Left lung (tissue), 10 donors: ENCODE data around the gene SLC38A2. TPM values are rescaled to one million over a fixed set of nuclear protein-coding genes. Genes with fewer than 3 reads are reported as not detected.
"Not testable (repeated sequence)": the region's sequence is repeated elsewhere in the genome, so short reads cannot be mapped to it uniquely, and the experiment has no call there.

Source experiments
- ATAC-seq: fragments of 200-7000 bp; cut with Tn5 transposase; one replicate; pipeline ENCODE4 v1.9.1; 2020; ENCODE audit warnings: moderate library complexity
- DNase-seq, 4 donors: peaks; one replicate each; pipeline ENCODE4 v3.0.0-alpha.2; 2013 to 2020
- H3K27ac ChIP-seq, 2 donors: fragments of 200-600 bp; sonication (generic) in 1 of 2; one replicate each; pipeline versions ENCODE4 v1.5.0 to v1.8.0; 2020 to 2021
- H3K27me3 ChIP-seq, 2 donors: fragments of 200-600 bp; sonication (generic) in 1 of 2; one replicate each; pipeline versions ENCODE4 v1.5.0 to v1.8.0; 2020 to 2021
- H3K36me3 ChIP-seq, 2 donors: fragments of 200-600 bp; sonication (generic) in 1 of 2; one replicate each; pipeline versions ENCODE4 v1.5.0 to v1.8.0; 2020 to 2021
- H3K4me1 ChIP-seq, 2 donors: fragments of 200-600 bp; one replicate each; pipeline ENCODE4 v1.8.0; 2021
- H3K4me3 ChIP-seq, 2 donors: fragments of 200-600 bp; sonication (generic) in 1 of 2; one replicate each; pipeline versions ENCODE4 v1.5.0 to v1.8.0; 2020 to 2021; ENCODE audit warnings: mild to moderate bottlenecking in 1 of 2
- H3K9me3 ChIP-seq, 2 donors: fragments of 200-600 bp; sonication (generic) in 1 of 2; one replicate each; pipeline versions ENCODE4 v1.5.0 to v1.8.0; 2020 to 2021
- intact Hi-C, 2 donors: fragments of 100-400 bp; cut with DNase I; formaldehyde crosslinking; loops; one replicate each; pipeline versions ENCODE4 v1.11.2 to v1.14.2; 2022
- polyA plus RNA-seq, 6 donors: library from polyadenylated mRNA; unstranded; fragments of 120-200 nt; gene quantifications; one replicate each; pipeline ENCODE4 v1.2.1, GENCODE V29; 2013; ENCODE audit not compliant: insufficient read length in 6 of 6
- total RNA-seq, 2 donors: library from RNA; stranded (reverse); fragmentation: NEBNext Ultra II Directional; extraction: Animal tissue kit (Norgen Biotek cat#: 25700); gene quantifications; one replicate each; pipeline ENCODE4 v1.2.1, GENCODE V29; 2021
- TF ChIP-seq, protein P1 (sequence below), 2 donors: fragments of 200-600 bp; sonication (generic) in 1 of 2; IDR thresholded peaks; one replicate each; pipeline versions ENCODE4 v1.5.0 to v1.8.0; 2021; ENCODE audit warnings: antibody characterized with exemption in 2 of 2
- donor health status: DM: no; HTN: yes; CAD: no.
- donor health status: DM: no; HTN: no; CAD: no.

The SLC38A2 gene
- total and polyA plus RNA-seq, 8 donors: 154 to 270 (median 183) TPM

GRCh38 chr12:46403719-46404070, 31.1 kb upstream of the SLC38A2 start:
- ATAC-seq (no peak), DNase-seq (no peak)
- Histone ChIP-seq H3K27me3 (no peaks in the 10 kb centered on the region), H3K4me3 (no peak overlapping the region), H3K4me1 (peaks cover 0 to 14% of the 10 kb centered on the region in 2 donors), H3K9me3 (no peaks in the 10 kb centered on the region), H3K36me3 (no peaks in the 10 kb centered on the region), H3K27ac (peak overlapping the region in 1 of 2 donors; percentile 61)
- intact Hi-C loops: no loop called here
- TF ChIP-seq, protein P1, sequence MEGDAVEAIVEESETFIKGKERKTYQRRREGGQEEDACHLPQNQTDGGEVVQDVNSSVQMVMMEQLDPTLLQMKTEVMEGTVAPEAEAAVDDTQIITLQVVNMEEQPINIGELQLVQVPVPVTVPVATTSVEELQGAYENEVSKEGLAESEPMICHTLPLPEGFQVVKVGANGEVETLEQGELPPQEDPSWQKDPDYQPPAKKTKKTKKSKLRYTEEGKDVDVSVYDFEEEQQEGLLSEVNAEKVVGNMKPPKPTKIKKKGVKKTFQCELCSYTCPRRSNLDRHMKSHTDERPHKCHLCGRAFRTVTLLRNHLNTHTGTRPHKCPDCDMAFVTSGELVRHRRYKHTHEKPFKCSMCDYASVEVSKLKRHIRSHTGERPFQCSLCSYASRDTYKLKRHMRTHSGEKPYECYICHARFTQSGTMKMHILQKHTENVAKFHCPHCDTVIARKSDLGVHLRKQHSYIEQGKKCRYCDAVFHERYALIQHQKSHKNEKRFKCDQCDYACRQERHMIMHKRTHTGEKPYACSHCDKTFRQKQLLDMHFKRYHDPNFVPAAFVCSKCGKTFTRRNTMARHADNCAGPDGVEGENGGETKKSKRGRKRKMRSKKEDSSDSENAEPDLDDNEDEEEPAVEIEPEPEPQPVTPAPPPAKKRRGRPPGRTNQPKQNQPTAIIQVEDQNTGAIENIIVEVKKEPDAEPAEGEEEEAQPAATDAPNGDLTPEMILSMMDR (IDR thresholded peaks at IDR 0.05): no peak

DNA sequence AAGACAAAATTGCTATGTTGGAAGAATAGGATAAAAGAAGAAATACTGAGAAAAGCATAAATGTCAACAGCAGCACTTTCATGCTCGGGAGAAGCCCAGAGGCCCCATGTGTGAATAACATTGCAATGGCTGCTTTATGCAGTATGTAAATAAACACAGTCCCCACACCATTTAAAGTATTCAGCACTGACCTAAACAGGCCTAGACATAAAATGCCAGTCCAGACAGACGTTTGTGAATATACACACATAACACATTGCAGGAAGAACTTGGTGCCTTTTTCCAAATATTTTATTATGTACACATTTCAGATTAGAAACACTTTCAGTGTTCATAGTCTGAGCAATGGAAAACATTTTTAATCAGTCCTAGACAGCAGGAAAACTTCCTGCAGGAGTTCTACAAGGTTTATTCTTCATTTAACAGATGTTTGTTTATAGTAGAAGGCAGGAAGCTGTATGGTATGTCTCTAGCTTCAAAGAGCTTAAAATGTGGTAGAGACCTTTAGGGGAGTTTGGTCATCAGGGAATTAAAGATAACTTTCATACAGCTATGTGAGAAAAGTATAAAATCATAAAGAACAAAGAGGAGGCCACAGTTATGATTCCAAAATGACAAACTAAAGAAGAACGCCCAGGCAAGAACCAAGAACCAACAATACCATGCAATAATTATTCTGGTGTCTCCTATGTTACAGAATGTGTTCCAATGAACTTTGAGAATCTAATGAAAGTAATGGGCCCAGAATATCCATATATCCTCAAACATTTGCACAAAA, 30.6 kb upstream of the SLC38A2 start:
- TF ChIP-seq, protein P1 (IDR thresholded peaks at IDR 0.05): no peak
- Histone ChIP-seq H3K4me1 (peaks cover 0 to 14% of the 10 kb centered on the region in 2 donors), H3K36me3 (no peaks in the 10 kb centered on the region), H3K4me3 (no peak overlapping the region), H3K9me3 (no peaks in the 10 kb centered on the region), H3K27ac (peak overlapping the region; percentile 7 to 61), H3K27me3 (no peaks in the 10 kb centered on the region)
- peak; percentile 51 for ATAC-seq
- no peak for DNase-seq
- intact Hi-C loops: no loop called here

GRCh38 chr12:46402451-46402850, 29.9 kb upstream of the SLC38A2 start:
- Histone ChIP-seq H3K4me3 (no peak overlapping the region), H3K27ac (peak overlapping the region in 1 of 2 donors; percentile 61), H3K9me3 (no peaks in the 10 kb centered on the region), H3K27me3 (no peaks in the 10 kb centered on the region), H3K4me1 (peaks cover 0 to 14% of the 10 kb centered on the region in 2 donors), H3K36me3 (no peaks in the 10 kb centered on the region)
- DNase-seq (no peak), ATAC-seq (peak; percentile 75)
- TF ChIP-seq, protein P1 (IDR thresholded peaks at IDR 0.05): no peak
- intact Hi-C loops: no loop called here

- Histone ChIP-seq H3K27me3 (no peaks in the 10 kb centered on the region), H3K9me3 (no peaks in the 10 kb centered on the region), H3K27ac (peak overlapping the region in 1 of 2 donors; percentile 29), H3K4me3 (no peak overlapping the region), H3K36me3 (no peaks in the 10 kb centered on the region), H3K4me1 (peaks cover 0 to 14% of the 10 kb centered on the region in 2 donors)
- DNase-seq: peak in 1 of 4 donors; percentile 40
- ATAC-seq: peak; percentile 29
- intact Hi-C loops: no loop called here
- TF ChIP-seq, protein P1 (IDR thresholded peaks at IDR 0.05): no peak
These were observed 29.1 kb upstream of the SLC38A2 start for GRCh38 chr12:46401662-46402061.

DNA sequence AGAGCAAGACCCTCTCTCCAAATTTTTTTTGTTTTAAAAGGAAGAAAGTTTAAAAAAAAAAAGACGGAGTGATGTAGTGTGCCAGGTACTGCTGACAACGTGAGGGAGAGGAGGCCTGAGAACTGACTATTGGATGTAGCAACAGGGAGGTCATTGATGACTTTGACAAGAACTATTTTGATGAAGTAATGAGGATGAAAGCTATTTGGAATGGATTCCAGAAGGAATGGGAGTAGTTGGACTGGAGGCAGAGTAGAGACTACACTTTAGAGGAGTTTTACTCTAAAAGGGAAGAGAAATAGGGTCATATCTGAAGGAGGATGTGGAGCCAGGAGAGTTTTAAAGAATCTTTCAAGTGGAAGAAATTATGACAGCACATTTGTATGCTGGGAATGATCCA, 27.8 kb upstream of the SLC38A2 start:
- Histone ChIP-seq H3K4me1 (peaks cover 0 to 14% of the 10 kb centered on the region in 2 donors), H3K4me3 (no peak overlapping the region), H3K27me3 (no peaks in the 10 kb centered on the region), H3K36me3 (no peaks in the 10 kb centered on the region), H3K9me3 (no peaks in the 10 kb centered on the region), H3K27ac (no peak overlapping the region)
- TF ChIP-seq, protein P1 (IDR thresholded peaks at IDR 0.05): no peak
- intact Hi-C loops: no loop called here
- ATAC-seq: no peak
- DNase-seq: no peak

DNA sequence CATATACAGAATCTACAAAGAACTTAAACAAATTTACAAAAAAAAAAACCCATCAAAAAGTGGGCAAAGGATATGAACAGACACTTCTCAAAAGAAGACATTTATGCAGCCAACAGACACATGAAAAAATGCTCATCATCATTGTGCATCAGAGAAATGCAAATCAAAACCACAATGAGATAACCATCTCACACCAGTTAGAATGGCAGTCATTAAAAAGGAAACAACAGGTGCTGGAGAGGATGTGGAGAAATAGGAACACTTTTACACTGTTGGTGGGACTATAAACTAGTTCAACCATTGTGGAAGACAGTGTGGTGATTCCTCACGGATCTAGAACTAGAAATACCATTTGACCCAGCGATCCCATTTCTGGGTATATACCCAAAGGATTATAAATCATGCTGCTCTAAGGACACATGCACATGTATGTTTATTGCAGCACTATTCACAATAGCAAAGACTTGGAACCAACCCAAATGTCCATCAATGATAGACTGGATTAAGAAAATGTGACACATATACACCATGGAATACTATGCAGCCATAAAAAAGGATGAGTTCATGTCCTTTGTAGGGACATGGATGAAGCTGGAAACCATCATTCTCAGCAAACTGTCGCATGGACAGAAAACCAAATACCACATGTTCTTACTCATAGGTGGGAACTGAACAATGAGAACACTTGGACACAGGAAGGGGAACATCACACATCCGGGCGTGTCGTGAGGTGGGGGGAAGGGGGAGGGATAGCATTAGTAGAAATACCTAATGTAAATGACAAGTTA, 27.1 kb upstream of the SLC38A2 start:
- H3K4me3 ChIP-seq, H3K27me3 ChIP-seq, H3K9me3 ChIP-seq, ATAC-seq, H3K27ac ChIP-seq, intact Hi-C loops, H3K36me3 ChIP-seq, DNase-seq: not testable (repeated sequence)
- H3K4me1 ChIP-seq: peaks cover 0 to 14% of the 10 kb centered on the region in 2 donors
